Measurements from ENCODE around the gene CUBN. TPM values are rescaled to one million over a fixed set of nuclear protein-coding genes. Genes with fewer than 3 reads are reported as not detected.
A peak's percentile ranks its signal among the peaks of the same experiment; 100 is the strongest.

Gene CUBN
- total RNA-seq, 1 donor from 2014 or later, result 4.0 TPM

- DNase-seq (ENCODE audit: low read depth), result no peak
Observed at GRCh38 chr10:16952080-16952479, 177.5 kb downstream of the CUBN start.

GRCh38 chr10:16950656-16951601 lies 178.7 kb downstream of the CUBN start:
- DNase-seq (ENCODE audit: low read depth), result peak; percentile 33

GRCh38 chr10:16949816-16950215 lies 179.8 kb downstream of the CUBN start:
- DNase-seq (ENCODE audit: low read depth), result no peak

GRCh38 chr10:16948361-16948760 lies 181.2 kb downstream of the CUBN start:
- DNase-seq (ENCODE audit: low read depth), result no peak

GRCh38 chr10:16947069-16947468 lies 182.5 kb downstream of the CUBN start:
- no peak for DNase-seq (ENCODE audit: low read depth)

- no peak for DNase-seq (ENCODE audit: low read depth)
Observed at GRCh38 chr10:16945593-16945992, 184.0 kb downstream of the CUBN start.

GRCh38 chr10:16944986-16945385 lies 184.6 kb downstream of the CUBN start:
- DNase-seq (ENCODE audit: low read depth), result no peak

GRCh38 chr10:16944402-16944801 lies 185.2 kb downstream of the CUBN start:
- no peak for DNase-seq (ENCODE audit: low read depth)

- no peak for DNase-seq (ENCODE audit: low read depth)
Observed at GRCh38 chr10:16943295-16944285, 186.0 kb downstream of the CUBN start.

- no peak for DNase-seq (ENCODE audit: low read depth)
Observed at GRCh38 chr10:16942381-16943078, 187.1 kb downstream of the CUBN start.

- peak; percentile 14 for DNase-seq (ENCODE audit: low read depth)
Observed at GRCh38 chr10:16941870-16942269, 187.7 kb downstream of the CUBN start.

- no peak for DNase-seq (ENCODE audit: low read depth)
Observed at GRCh38 chr10:16941067-16941466, 188.5 kb downstream of the CUBN start.

GRCh38 chr10:16938952-16939351 lies 190.7 kb downstream of the CUBN start:
- DNase-seq (ENCODE audit: low read depth), result no peak

- DNase-seq (ENCODE audit: low read depth), result no peak
Observed at GRCh38 chr10:16934461-16934860, 195.2 kb downstream of the CUBN start.

GRCh38 chr10:16933783-16934182 lies 195.8 kb downstream of the CUBN start:
- no peak for DNase-seq (ENCODE audit: low read depth)

- no peak for DNase-seq (ENCODE audit: low read depth)
Observed at GRCh38 chr10:16931930-16932329, 197.7 kb downstream of the CUBN start.

- no peak for DNase-seq (ENCODE audit: low read depth)
Observed at GRCh38 chr10:16930540-16930939, 199.1 kb downstream of the CUBN start.

- DNase-seq (ENCODE audit: low read depth), result no peak
Observed at GRCh38 chr10:16929069-16929468, 200.5 kb downstream of the CUBN start.

GRCh38 chr10:16927546-16927945 lies 202.1 kb downstream of the CUBN start:
- DNase-seq (ENCODE audit: low read depth), result no peak

GRCh38 chr10:16923726-16924125 lies 205.9 kb downstream of the CUBN start:
- no peak for DNase-seq (ENCODE audit: low read depth)

- peak; percentile 57 for DNase-seq (ENCODE audit: low read depth)
Observed at GRCh38 chr10:16923309-16923708, 206.3 kb downstream of the CUBN start.
